GM21825 (cell line): ENCODE measurements around the gene VPS52.

ENCODE experiments used
- ATAC-seq: cut with Tn5 transposase; IDR thresholded peaks from one replicate; pipeline ENCODE4 v1.9.1; 2021; ENCODE audit warnings: mild to moderate bottlenecking, moderate library complexity; ENCODE audit not compliant: unreplicated experiment

Gene VPS52

GRCh38 chr6:33271468-33272274 lies at the start of gene VPS52, which contains the start of gene RPS18:
Gene VPS52, minus strand, starts transcription at chr6:33271876. Its CDS starts 201 bp downstream, at chr6:33271675.
Gene RPS18, plus strand, starts transcription at chr6:33272075. Its CDS starts 45 bp downstream, at chr6:33272120.
- peak; percentile 73 for ATAC-seq

GRCh38 chr6:33321227-33321626 lies 49.6 kb upstream of the VPS52 start:
- no peak for ATAC-seq

- no peak for ATAC-seq
Measured at GRCh38 chr6:33320315-33321181, 48.9 kb upstream of the VPS52 start.

GRCh38 chr6:33319939-33320314 lies 48.3 kb upstream of the VPS52 start:
- ATAC-seq = no peak

GRCh38 chr6:33318426-33319073 lies 46.9 kb upstream of the VPS52 start:
- no peak for ATAC-seq

- peak; percentile 40 for ATAC-seq
Measured at GRCh38 chr6:33317669-33318425, 46.2 kb upstream of the VPS52 start, which contains the start of gene ZBTB22. Gene ZBTB22, minus strand, starts transcription at chr6:33317744. Its CDS starts 828 bp downstream, at chr6:33316916.

GRCh38 chr6:33317419-33317668 lies 45.7 kb upstream of the VPS52 start:
- ATAC-seq = no peak

DNA sequence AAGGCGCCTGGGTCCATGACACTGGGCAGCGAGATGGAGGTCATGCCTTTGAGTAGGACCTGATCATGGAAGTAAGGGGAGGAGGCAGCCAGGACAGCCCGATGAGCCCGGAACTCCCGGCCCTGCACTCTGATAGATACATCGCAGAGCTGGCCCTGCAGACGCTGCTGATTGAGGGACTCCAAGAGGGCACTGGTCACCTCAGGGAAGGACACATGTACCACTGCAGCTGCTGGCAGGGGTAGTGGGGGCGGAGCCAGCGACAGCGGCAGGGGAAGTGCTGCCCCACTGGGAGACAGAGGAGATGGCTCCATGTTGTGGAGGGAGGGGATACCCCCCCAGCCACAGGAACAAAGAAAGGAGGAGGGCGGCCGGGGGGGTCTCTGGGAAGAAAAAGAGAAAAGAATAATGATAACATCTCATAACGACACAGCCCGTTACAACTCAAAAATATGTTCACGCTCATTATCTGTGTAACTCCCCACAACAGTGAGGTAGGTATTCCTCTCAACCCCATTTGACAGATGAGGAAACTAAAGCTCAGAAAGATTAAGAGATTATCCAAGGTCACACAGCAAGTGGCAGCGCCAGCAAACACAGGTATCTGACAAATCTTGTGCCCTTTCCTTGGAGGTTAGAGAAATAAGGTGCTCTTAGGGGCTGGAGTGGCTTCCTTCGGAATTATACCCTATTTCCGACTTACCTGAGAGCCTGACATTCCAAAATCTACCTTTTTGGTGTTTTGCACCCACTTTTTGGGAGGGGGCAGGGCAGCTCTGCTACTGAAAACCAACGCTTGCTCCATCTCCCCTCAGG lies 45.1 kb upstream of the VPS52 start:
- ATAC-seq = no peak

- no peak for ATAC-seq
Measured at GRCh38 chr6:33315793-33316602, 44.3 kb upstream of the VPS52 start.

GRCh38 chr6:33314943-33315792 lies 43.5 kb upstream of the VPS52 start:
- no peak for ATAC-seq

GRCh38 chr6:33314515-33314942 lies 42.9 kb upstream of the VPS52 start:
- no peak for ATAC-seq

DNA sequence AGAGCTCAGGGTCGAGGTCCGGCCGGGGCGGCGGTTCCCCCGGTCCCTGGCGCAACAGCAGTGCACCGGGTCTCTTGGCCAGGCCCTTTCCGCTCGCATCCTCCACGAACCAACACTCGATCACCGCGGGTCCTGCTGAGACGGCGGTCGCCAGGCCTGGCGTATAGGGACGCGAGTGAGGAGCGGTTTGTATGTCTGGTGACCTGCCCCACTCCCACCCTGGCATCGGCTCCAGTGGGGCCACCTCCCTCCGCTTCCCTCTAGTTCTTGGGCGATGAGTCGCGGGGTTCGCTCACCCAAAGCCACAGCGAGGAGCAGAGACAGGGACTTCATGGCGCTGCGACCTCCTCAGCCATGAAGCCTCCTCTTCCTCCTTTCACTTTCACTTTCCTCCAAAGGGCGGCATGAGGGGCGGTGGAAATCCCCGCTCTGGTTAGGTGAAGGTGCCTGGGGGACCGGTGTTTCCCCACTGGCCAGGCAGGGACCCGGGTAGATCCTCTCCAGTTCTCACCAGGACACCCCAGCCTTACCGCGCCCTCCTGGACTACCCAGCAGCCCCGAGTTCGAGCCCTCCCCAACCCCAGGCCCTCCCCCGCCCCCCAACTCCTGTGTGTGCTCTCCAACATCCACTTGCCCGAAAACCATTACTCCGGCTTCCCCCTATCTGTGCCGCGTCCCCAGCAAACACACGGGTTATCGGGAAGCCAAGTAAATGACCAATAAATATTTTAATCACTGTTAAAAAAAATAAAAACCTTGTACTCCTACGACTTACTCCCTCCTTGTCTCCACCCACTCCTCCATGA lies 42.2 kb upstream of the VPS52 start, which contains the start of gene TAPBP:
Gene TAPBP (minus strand): TSS at position 370 of the 806 bp plus-strand sequence. CDS start 37 bp downstream, at position 333.
- peak; percentile 39 for ATAC-seq

GRCh38 chr6:33313105-33313708 lies 41.5 kb upstream of the VPS52 start:
- ATAC-seq = no peak

DNA sequence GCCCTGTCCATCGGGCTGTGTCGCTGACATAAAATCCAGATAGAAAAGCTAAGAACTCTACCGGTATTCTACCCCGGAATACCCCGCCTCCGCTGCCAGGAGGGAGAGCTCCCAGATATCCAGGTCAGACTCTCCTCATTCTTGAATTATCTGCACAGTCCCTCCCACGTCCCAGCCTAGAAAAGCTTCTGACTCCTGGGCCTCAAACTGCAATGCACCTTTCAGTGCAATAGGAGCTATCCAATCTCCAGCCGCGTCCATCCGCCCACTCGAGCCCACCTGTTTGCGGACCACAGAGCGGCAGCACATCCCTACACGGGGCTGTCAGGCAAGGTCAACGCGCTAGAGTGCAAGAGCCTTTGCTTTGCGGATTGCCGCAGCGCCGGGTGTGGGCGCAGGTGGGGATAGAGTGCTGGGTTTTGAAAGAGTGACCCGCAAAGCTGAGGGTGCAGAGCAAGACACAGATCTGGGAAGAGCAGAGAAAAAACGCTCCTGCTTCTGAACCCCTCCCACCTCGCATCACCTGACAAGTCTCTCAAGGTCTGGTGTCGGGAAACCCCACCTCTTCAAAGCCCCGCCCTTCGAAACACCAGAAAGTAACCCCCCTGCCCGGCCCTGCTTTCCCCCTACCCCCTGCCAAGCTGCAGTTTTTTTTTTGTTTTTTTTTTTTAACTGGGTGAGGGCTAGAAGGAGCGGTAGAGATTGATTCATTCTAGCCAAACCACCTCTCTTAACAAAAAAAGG lies 40.9 kb upstream of the VPS52 start:
- peak; percentile 27 for ATAC-seq

DNA sequence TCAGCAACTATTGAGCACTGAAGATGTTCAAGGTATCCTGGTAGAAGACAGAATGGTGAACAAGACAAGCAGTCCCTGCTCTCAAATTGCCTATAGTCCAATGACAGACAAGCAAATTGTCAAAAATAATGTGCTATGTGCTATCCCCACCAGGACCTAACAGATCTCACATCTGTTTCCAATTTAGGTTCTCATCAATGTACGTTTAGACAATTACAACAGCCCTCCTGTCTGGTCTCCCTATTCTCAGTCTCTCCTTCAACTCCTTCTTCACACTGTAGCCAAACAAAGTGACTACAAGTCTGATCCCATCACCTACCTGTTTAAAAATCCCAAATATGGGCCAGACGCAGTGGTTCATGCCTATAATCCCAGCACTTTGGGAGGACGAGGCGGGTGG lies 34.7 kb upstream of the VPS52 start:
- no peak for ATAC-seq

DNA sequence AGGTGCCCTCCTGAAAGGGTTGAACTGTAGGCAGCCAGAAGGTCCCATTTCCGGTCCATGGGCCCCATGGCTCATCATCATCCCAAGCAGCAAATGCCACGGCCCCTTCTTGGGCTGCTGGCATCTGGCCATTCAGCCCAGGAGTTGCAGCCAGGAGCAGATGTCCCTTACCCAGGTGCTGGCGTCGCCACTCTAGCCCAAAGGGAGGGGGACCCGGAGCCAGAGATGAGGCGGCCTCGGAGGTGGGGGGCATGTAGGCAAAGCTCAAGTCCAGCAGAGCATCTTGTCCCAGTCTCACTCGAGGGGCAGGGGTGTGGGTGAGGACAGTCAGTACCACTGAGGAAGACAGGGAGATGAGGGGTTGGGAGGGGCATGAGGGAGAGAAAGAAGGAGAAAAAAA lies 33.4 kb upstream of the VPS52 start:
- ATAC-seq = no peak
